Middle frontal gyrus (tissue), 1 donor: ENCODE data around the gene RNF225.
"Not testable (repeated sequence)": the region's sequence is repeated elsewhere in the genome, so short reads cannot be mapped to it uniquely, and the experiment has no call there.

Source experiments
- DNase-seq: peaks from one replicate; pipeline ENCODE4 v3.0.0-alpha.2; 2015; ENCODE audit warnings: low spot score; ENCODE audit errors: extremely low spot score

The RNF225 gene

GRCh38 chr19:58407658-58408151, 12.2 kb downstream of the RNF225 start:
- DNase-seq: no peak

GRCh38 chr19:58408152-58409009, 12.9 kb downstream of the RNF225 start, which contains the start of gene ZNF584:
Gene ZNF584, plus strand, starts transcription at chr19:58408649. Its CDS starts 499 bp downstream, at chr19:58409148.
- DNase-seq: peak; percentile 95

- DNase-seq: no peak
Observed at GRCh38 chr19:58409010-58409790, 13.7 kb downstream of the RNF225 start.

GRCh38 chr19:58416604-58417003, 21.1 kb downstream of the RNF225 start:
- no peak for DNase-seq

GRCh38 chr19:58417071-58417470, 21.6 kb downstream of the RNF225 start:
- DNase-seq: no peak

- no peak for DNase-seq
Observed at GRCh38 chr19:58428617-58429016, 33.2 kb downstream of the RNF225 start.

GRCh38 chr19:58429745-58430144, 34.3 kb downstream of the RNF225 start:
- no peak for DNase-seq

GRCh38 chr19:58434217-58434616, 38.8 kb downstream of the RNF225 start:
- DNase-seq: no peak

- peak; percentile 99 for DNase-seq
Observed at GRCh38 chr19:58439576-58440554, 44.4 kb downstream of the RNF225 start, which contains the start of gene ZNF132. Gene ZNF132, minus strand, starts transcription at chr19:58440153. Its CDS starts 332 bp downstream, at chr19:58439821.

- DNase-seq: no peak
Observed at GRCh38 chr19:58440556-58440955, 45.1 kb downstream of the RNF225 start.

- DNase-seq: not testable (repeated sequence)
Observed at GRCh38 chr19:58442986-58443385, 47.5 kb downstream of the RNF225 start.
